SU-DHL-6 (cell line): ENCODE data around the gene ARL2.

ENCODE experiments used
- H2AFZ ChIP-seq: fragments of 200-600 bp; sonication (generic); 2 replicates; pipeline ENCODE4 v1.6.1; 2014; ENCODE audit warnings: low read depth, mild to moderate bottlenecking, moderate library complexity, mixed read lengths, antibody characterized with exemption, low read length; ENCODE audit not compliant: severe bottlenecking
- H3F3A ChIP-seq: fragments of 200-600 bp; shearing (Covaris generic); 2 replicates; pipeline ENCODE4 v1.6.0; 2016; ENCODE audit warnings: antibody characterized with exemption, mild to moderate bottlenecking; ENCODE audit not compliant: insufficient read depth
- H3K27ac ChIP-seq: fragments of 200-600 bp; sonication (generic); 2 replicates; pipeline ENCODE4 v1.5.1; 2016; ENCODE audit warnings: low read depth, mild to moderate bottlenecking, low read length, moderate library complexity, mixed read lengths
- H3K27me3 ChIP-seq: fragments of 200-600 bp; sonication (generic), shearing (Covaris generic); 2 replicates; pipeline ENCODE4 v1.6.0; 2014; ENCODE audit warnings: mild to moderate bottlenecking, low read length
- H3K36me3 ChIP-seq: fragments of 200-600 bp; sonication (generic); 2 replicates; pipeline ENCODE4 v1.6.1; 2014; ENCODE audit warnings: mild to moderate bottlenecking, low read length, mixed read lengths
- H3K4me2 ChIP-seq: fragments of 300-600, 200-600 bp; shearing (Covaris generic), sonication (generic); 2 replicates; pipeline ENCODE4 v1.6.0; 2014; ENCODE audit warnings: low read length, low read depth, mild to moderate bottlenecking; ENCODE audit not compliant: poor library complexity, severe bottlenecking
- H3K4me3 ChIP-seq: fragments of 200-600 bp; sonication (generic); 2 replicates; pipeline ENCODE4 v1.5.1; 2014; ENCODE audit warnings: antibody characterized with exemption, low read length, mild to moderate bottlenecking, mixed read lengths; ENCODE audit not compliant: insufficient read depth, poor library complexity, severe bottlenecking
- H3K79me2 ChIP-seq: fragments of 200-600 bp; sonication (generic); 2 replicates; pipeline ENCODE4 v1.6.1; 2014; ENCODE audit warnings: mild to moderate bottlenecking, low read length, moderate library complexity; ENCODE audit not compliant: insufficient read depth
- H3K9ac ChIP-seq: fragments of 200-600 bp; sonication (generic); 2 replicates; pipeline ENCODE4 v1.7.0; 2014; ENCODE audit warnings: mild to moderate bottlenecking, low read length
- H3K9me2 ChIP-seq: fragments of 200-600 bp; sonication (generic); replicated peaks from 2 replicates; pipeline ENCODE4 v1.6.1; 2014; ENCODE audit warnings: low read length; ENCODE audit not compliant: insufficient read depth
- H3K9me3 ChIP-seq: fragments of 200-600 bp; sonication (generic); 2 replicates; pipeline ENCODE4 v1.6.1; 2014; ENCODE audit warnings: low read length, mixed read lengths; ENCODE audit not compliant: insufficient read depth
- H4K20me1 ChIP-seq: fragments of 200-600 bp; sonication (generic); 2 replicates; pipeline ENCODE4 v1.6.1; 2014; ENCODE audit warnings: low read depth, mild to moderate bottlenecking, antibody characterized with exemption, low read length, moderate library complexity, mixed read lengths
- CTCF ChIP-seq: fragments of 200-600 bp; sonication (generic); IDR thresholded peaks from one replicate; pipeline ENCODE4 v1.5.1; 2017; ENCODE audit warnings: antibody characterized with exemption, mild to moderate bottlenecking, low read length, moderate library complexity; ENCODE audit not compliant: insufficient read depth, poor library complexity, severe bottlenecking
- EZH2phosphoT487 ChIP-seq: fragments of 200-600 bp; sonication (generic), shearing (Covaris generic); conservative IDR thresholded peaks from 2 replicates; pipeline ENCODE4 v1.6.1; 2018; ENCODE audit warnings: mild to moderate bottlenecking, antibody characterized with exemption, low read length, moderate library complexity, mixed read lengths

The ARL2 gene

GRCh38 chr11:65014726-65015227, 817 bp downstream of the ARL2 start:
- peak overlapping the region; percentile 85 for H2AFZ ChIP-seq
- H3K27me3 ChIP-seq, result no peaks in the 10 kb centered on the region
- peak overlapping the region; percentile 82 for H3K4me2 ChIP-seq
- H3K9me3 ChIP-seq, result no peaks in the 10 kb centered on the region
- no peaks in the 10 kb centered on the region for H3K36me3 ChIP-seq
- H3K4me3 ChIP-seq, result peak overlapping the region; percentile 96
- H3K79me2 ChIP-seq, result peaks cover 24% of the 10 kb centered on the region
- no peaks in the 10 kb centered on the region for H3K9me2 ChIP-seq
- 0 out of 2 replicates have a peak, but pooled peaks cover 4% of the 10 kb centered on the region for H3F3A ChIP-seq
- peak overlapping the region; percentile 74 for H3K9ac ChIP-seq
- peak overlapping the region; percentile 88 for H3K27ac ChIP-seq
- H4K20me1 ChIP-seq, result no peaks in the 10 kb centered on the region
- no peak for TF ChIP-seq EZH2phosphoT487
- TF ChIP-seq CTCF, result no peak

- H4K20me1 ChIP-seq, result no peaks in the 10 kb centered on the region
- no peaks in the 10 kb centered on the region for H3K9me3 ChIP-seq
- H3K9me2 ChIP-seq, result no peaks in the 10 kb centered on the region
- no peak overlapping the region for H3K9ac ChIP-seq
- H3K27me3 ChIP-seq, result no peaks in the 10 kb centered on the region
- H3K27ac ChIP-seq, result no peak overlapping the region
- no peak overlapping the region for H3K4me3 ChIP-seq
- H3F3A ChIP-seq, result 0 out of 2 replicates have a peak, but pooled peaks cover 4% of the 10 kb centered on the region
- no peak overlapping the region for H2AFZ ChIP-seq
- no peak for TF ChIP-seq CTCF
- no peak for TF ChIP-seq EZH2phosphoT487
- peaks cover 24% of the 10 kb centered on the region for H3K79me2 ChIP-seq
- no peak overlapping the region for H3K4me2 ChIP-seq
- no peaks in the 10 kb centered on the region for H3K36me3 ChIP-seq
These were observed 2.7 kb downstream of the ARL2 start for GRCh38 chr11:65016705-65017104.

GRCh38 chr11:65017937-65018336, 4.0 kb downstream of the ARL2 start:
- 0 out of 2 replicates have a peak, but pooled peaks cover 4% of the 10 kb centered on the region for H3F3A ChIP-seq
- TF ChIP-seq CTCF (no peak), EZH2phosphoT487 (no peak)
- H3K9ac ChIP-seq, result no peak overlapping the region
- H3K27me3 ChIP-seq, result no peaks in the 10 kb centered on the region
- H3K79me2 ChIP-seq, result peaks cover 24% of the 10 kb centered on the region
- no peak overlapping the region for H3K4me3 ChIP-seq
- H2AFZ ChIP-seq, result no peak overlapping the region
- no peaks in the 10 kb centered on the region for H3K36me3 ChIP-seq
- no peak overlapping the region for H3K27ac ChIP-seq
- H3K9me2 ChIP-seq, result no peaks in the 10 kb centered on the region
- no peaks in the 10 kb centered on the region for H4K20me1 ChIP-seq
- H3K4me2 ChIP-seq, result no peak overlapping the region
- no peaks in the 10 kb centered on the region for H3K9me3 ChIP-seq
